Measurements from ENCODE around the gene PIEZO1. TPM values are rescaled to one million over a fixed set of nuclear protein-coding genes. Genes with fewer than 3 reads are reported as not detected.

The PIEZO1 gene
- total and polyA plus RNA-seq, 10 of the 15 experiments (the other 5 are each of a cell fraction or from before 2014, with no cell fraction given): 1.3 to 169 (median 33.4) TPM

DNA sequence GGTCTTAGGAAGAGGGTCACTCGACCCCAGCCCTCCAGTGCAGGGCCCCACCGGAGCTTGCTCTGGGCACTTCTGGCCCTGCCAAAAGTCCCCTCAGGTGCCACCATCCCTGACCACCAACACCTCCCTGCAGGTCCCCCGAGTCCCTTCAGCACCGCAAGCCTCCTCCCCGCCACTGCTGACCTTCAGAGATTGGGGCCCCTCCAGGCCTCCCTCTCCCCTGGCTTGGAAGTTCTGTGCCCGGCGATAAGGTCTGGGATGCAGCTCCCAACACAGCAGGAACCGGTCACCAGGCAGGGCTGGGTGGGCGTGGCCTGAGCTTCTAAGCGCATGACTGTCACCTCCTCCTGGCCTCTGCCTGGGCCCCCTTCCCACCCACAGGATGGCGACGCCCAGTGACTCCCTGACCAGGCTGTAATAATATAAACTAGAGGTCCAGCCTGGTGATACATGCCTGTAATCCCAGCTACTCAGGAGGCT, 11.2 kb downstream of the PIEZO1 start:
- H3K9me3 ChIP-seq (replicated peaks; ENCODE audit: control insufficient read depth, insufficient read depth, low read length): no peaks in the 10 kb centered on the region
- CTCF ChIA-PET: interaction anchor here (1.8 kb wide), 1 partner anchor 36 kb away, joined by 4 read pairs; no protein-coding TSS in a partner anchor
- BruUV-seq (replicated peaks): no TSS peak
- SMC1A ChIA-PET (ENCODE audit: uncharacterized antibody, unreplicated experiment): no interaction called here
- RAD21 ChIA-PET (ENCODE audit: unreplicated experiment): no interaction called here
- no peaks in the 10 kb centered on the region for H4K20me1 ChIP-seq (ENCODE audit: control insufficient read depth, insufficient read depth)
- POLR2A ChIA-PET: no interaction called here
- no peak for ATAC-seq
- 90% methylated on average over 10 of the region's 12 CpGs for WGBS (ENCODE audit: insufficient coverage, insufficient replicate concordance, low lambda C conversion rate, missing lambda C conversion rate)
- H3K4me2 ChIP-seq (ENCODE audit: control insufficient read depth, insufficient read depth): no peak overlapping the region
- H3K27me3 ChIP-seq (replicated peaks in 1 of 2; ENCODE audit: control insufficient read depth in 2 of 2, insufficient read depth in 2 of 2, low read length in 1 of 2): no peaks in the 10 kb centered on the region
- H3K9ac ChIP-seq (ENCODE audit: control insufficient read depth, insufficient read depth, low read length): no peak overlapping the region
- peaks cover 18% of the 10 kb centered on the region for H3K4me1 ChIP-seq (ENCODE audit: control insufficient read depth, insufficient read depth, low read length)
- peaks cover 0 to 6% of the 10 kb centered on the region in 2 experiments; a peak in 2 of 4 replicates for H3K36me3 ChIP-seq (ENCODE audit: control insufficient read depth in 2 of 2, insufficient read depth in 2 of 2, low read length in 1 of 2)
- no peak overlapping the region for H3K4me3 ChIP-seq
- TF ChIP-seq SMC3 (IDR thresholded peaks at IDR 0.05; ENCODE audit: borderline replicate concordance, low read length) (no peak), ASH2L (IDR thresholded peaks at IDR 0.05; ENCODE audit: borderline replicate concordance, low read depth) (no peak), PAX5 (IDR thresholded peaks at IDR 0.05; ENCODE audit: borderline replicate concordance, low read depth, low read length) (no peak), MEF2A (IDR thresholded peaks at IDR 0.05; ENCODE audit: insufficient read depth, low read depth, low read length) (no peak), EZH2 (IDR thresholded peaks at IDR 0.05; ENCODE audit: borderline replicate concordance, control insufficient read depth, low read depth, low read length) (no peak)
- TF ChIP-seq, protein P1, sequence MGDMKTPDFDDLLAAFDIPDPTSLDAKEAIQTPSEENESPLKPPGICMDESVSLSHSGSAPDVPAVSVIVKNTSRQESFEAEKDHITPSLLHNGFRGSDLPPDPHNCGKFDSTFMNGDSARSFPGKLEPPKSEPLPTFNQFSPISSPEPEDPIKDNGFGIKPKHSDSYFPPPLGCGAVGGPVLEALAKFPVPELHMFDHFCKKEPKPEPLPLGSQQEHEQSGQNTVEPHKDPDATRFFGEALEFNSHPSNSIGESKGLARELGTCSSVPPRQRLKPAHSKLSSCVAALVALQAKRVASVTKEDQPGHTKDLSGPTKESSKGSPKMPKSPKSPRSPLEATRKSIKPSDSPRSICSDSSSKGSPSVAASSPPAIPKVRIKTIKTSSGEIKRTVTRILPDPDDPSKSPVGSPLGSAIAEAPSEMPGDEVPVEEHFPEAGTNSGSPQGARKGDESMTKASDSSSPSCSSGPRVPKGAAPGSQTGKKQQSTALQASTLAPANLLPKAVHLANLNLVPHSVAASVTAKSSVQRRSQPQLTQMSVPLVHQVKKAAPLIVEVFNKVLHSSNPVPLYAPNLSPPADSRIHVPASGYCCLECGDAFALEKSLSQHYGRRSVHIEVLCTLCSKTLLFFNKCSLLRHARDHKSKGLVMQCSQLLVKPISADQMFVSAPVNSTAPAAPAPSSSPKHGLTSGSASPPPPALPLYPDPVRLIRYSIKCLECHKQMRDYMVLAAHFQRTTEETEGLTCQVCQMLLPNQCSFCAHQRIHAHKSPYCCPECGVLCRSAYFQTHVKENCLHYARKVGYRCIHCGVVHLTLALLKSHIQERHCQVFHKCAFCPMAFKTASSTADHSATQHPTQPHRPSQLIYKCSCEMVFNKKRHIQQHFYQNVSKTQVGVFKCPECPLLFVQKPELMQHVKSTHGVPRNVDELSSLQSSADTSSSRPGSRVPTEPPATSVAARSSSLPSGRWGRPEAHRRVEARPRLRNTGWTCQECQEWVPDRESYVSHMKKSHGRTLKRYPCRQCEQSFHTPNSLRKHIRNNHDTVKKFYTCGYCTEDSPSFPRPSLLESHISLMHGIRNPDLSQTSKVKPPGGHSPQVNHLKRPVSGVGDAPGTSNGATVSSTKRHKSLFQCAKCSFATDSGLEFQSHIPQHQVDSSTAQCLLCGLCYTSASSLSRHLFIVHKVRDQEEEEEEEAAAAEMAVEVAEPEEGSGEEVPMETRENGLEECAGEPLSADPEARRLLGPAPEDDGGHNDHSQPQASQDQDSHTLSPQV (IDR thresholded peaks at IDR 0.05): no peak
- TF ChIP-seq, protein P2, sequence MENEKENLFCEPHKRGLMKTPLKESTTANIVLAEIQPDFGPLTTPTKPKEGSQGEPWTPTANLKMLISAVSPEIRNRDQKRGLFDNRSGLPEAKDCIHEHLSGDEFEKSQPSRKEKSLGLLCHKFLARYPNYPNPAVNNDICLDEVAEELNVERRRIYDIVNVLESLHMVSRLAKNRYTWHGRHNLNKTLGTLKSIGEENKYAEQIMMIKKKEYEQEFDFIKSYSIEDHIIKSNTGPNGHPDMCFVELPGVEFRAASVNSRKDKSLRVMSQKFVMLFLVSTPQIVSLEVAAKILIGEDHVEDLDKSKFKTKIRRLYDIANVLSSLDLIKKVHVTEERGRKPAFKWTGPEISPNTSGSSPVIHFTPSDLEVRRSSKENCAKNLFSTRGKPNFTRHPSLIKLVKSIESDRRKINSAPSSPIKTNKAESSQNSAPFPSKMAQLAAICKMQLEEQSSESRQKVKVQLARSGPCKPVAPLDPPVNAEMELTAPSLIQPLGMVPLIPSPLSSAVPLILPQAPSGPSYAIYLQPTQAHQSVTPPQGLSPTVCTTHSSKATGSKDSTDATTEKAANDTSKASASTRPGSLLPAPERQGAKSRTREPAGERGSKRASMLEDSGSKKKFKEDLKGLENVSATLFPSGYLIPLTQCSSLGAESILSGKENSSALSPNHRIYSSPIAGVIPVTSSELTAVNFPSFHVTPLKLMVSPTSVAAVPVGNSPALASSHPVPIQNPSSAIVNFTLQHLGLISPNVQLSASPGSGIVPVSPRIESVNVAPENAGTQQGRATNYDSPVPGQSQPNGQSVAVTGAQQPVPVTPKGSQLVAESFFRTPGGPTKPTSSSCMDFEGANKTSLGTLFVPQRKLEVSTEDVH (IDR thresholded peaks at IDR 0.05; ENCODE audit: low read depth, partially characterized antibody): no peak
- intact Hi-C loops (cut with micrococcal nuclease; ENCODE audit: unreplicated experiment) (no loop called here), in situ Hi-C loops (cut with MboI) (no loop called here)
- no peak overlapping the region for H3K27ac ChIP-seq (ENCODE audit: control insufficient read depth, insufficient read depth)
- peaks cover 61% of the 10 kb centered on the region for H3K79me2 ChIP-seq (ENCODE audit: control insufficient read depth, insufficient read depth, low read length)
- H2AFZ ChIP-seq (ENCODE audit: control insufficient read depth, low read depth, low read length): no peak overlapping the region
- FAIRE-seq: no peak
- no peak for DNase-seq (ENCODE audit: low read depth, low spot score)

All from GM12878 (cell line).